ENCODE data around the gene M1AP.

The M1AP gene

DNA sequence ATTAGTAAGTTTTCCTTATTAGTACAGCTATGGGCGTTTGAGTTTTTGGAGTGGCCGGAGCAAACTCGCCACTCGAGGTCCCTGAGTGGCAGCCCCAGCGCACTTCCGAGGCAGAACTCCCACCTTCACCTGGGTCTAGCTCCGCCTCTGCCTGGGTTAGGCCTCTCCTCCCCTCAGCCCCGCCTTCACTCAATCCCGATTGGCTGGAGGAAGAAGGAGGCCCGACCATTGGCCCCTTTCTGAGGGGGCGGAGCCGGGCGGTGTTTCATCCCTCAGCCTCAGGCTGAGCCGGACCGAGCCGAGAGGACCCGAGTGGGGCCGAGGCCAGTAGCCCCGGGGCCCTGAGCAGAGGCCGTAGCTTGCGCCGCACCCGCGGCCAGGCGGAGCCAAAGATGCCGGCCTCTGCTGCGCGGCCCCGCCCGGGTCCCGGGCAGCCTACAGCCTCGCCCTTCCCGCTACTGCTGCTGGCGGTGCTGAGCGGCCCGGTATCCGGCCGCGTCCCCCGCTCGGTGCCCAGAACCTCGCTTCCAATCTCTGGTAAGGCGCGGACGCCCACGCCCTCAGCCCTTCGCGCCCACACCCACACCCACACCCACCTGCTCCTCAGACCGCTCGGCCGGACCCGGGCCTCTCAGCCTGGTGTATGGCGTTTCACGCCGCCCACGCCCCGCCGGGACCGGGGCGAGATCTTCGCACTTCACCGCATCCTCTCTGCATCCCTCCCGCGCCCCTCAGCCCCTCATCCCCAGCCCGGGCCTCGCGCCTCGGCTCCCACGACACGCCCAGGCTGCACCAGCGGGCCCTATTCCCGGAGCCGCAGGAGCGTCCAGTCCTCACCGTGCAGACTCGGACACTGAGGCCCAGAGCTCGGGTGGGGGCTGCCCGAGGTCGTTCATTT lies 6.1 kb upstream of the M1AP start, which contains the start of gene SEMA4F:
Gene SEMA4F (plus strand): TSS at position 263 of the 898 bp plus-strand sequence. CDS start 130 bp downstream, at position 393.
- peak within 1 kb of the TSS; percentile 68 for H3K27ac ChIP-seq
- TF ChIP-seq, protein P1, sequence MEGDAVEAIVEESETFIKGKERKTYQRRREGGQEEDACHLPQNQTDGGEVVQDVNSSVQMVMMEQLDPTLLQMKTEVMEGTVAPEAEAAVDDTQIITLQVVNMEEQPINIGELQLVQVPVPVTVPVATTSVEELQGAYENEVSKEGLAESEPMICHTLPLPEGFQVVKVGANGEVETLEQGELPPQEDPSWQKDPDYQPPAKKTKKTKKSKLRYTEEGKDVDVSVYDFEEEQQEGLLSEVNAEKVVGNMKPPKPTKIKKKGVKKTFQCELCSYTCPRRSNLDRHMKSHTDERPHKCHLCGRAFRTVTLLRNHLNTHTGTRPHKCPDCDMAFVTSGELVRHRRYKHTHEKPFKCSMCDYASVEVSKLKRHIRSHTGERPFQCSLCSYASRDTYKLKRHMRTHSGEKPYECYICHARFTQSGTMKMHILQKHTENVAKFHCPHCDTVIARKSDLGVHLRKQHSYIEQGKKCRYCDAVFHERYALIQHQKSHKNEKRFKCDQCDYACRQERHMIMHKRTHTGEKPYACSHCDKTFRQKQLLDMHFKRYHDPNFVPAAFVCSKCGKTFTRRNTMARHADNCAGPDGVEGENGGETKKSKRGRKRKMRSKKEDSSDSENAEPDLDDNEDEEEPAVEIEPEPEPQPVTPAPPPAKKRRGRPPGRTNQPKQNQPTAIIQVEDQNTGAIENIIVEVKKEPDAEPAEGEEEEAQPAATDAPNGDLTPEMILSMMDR (conservative IDR thresholded peaks at IDR 0.05): no peak

DNA sequence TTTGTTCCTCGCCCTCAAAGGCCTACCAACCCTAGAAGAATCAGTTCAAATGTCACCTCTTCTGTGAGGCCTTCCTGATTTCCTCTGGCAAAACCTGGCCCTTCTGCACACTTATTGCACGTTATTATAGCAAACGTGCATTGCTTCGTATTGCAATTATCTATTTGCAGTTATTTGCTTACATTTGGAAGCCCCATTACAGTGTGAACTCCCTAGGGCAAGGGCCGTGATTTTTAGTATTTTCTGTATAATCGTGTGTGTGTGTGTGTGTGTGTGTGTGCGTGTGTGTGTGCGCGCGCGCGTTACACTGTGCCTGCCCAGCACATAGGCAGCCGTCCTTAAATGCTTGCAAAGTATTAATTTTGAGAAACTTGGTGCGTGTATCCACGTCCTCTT lies 5.5 kb upstream of the M1AP start:
- TF ChIP-seq, protein P1 (conservative IDR thresholded peaks at IDR 0.05): no peak
- peak overlapping the region; percentile 68 for H3K27ac ChIP-seq

DNA sequence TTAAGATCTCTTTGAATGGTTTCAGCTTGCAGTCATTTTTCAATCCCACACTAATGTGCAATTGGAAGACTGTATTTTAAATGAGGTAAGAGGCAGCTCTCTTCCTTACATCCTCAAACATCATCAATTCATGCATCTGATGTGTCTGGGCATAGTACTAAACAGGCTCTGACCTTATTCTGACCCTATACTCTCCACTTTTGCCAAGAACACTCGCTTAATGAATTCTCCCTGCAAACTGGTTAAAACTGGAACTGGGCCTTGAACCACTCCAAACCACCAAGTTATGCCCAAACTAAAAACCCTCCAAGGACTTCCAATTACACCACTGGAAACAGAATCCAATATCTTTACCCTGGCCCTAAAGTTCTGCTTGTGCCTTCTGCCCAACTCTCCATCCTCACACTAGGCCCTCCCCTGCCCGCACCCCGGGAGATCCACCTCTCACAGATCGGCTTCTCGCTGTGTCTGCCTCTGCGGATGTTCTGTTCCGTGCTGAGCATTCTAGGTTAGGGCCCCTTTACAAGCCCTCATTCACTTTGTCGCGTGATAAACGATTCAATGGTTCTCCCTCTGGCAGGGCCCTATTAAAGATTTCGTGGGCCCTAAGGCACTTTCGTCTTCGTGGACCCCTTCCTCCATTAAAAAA lies 1.2 kb downstream of the M1AP start:
- H3K27ac ChIP-seq: no peak overlapping the region
- TF ChIP-seq, protein P1 (conservative IDR thresholded peaks at IDR 0.05): no peak

DNA sequence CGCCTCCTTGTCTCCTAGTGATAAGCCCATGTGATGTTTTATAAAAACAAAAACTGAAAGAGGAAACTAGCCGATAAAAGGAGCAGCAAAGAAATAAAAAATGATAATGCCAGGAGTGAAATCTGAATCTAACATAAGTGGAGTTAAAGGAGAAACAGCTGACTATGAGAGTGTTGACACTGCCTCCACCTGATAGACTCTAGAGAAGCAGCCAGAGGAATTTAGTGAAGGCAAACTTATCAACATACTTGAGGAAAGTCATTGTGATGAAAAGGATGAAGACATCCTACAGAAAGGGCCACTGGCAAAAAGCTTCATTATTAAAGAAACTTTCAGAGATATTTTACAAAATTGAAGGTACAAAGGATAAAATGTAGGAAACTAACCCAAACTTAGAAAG lies 1.9 kb downstream of the M1AP start:
- TF ChIP-seq, protein P1 (conservative IDR thresholded peaks at IDR 0.05): no peak
- no peak overlapping the region for H3K27ac ChIP-seq

DNA sequence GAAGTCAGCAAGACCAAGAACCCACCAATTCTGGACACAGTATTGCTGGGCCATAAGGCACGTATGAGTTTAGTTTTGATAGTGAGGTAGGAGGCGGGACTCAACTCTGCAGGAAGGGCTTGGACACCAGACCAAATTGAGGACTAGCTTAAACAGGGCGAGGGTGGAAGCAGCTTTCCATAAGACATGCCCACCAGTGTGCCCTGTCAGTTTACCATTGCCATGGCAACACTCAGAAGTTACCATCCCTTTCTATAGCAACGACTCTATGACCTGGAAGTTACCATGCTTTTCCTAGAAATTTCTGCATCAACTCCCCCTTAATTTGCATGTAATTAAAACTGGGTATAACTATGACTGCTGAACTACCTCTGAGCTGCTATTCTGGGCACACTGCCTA lies 2.8 kb downstream of the M1AP start:
- TF ChIP-seq, protein P1 (conservative IDR thresholded peaks at IDR 0.05): no peak
- no peak overlapping the region for H3K27ac ChIP-seq

DNA sequence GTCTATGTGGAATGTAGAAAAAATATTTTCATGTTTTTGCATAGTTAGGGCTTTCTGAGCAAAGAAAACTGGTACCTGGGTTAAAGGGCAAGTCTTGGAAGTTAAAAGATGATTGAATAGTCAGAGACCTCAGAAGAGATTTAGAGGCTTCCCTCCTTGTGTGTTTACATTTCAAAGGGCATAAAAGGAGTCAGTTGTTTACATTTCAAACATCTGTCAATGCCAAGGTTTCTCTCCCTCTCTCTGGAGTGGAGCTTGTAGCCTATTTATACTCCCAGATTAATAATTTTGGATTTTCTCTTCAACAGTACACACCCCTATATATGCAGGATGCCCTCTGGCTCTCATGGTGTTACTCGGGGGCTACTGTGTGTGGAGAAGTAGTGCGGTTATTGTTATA lies 8.6 kb downstream of the M1AP start:
- H3K27ac ChIP-seq: no peak overlapping the region
- TF ChIP-seq, protein P1 (conservative IDR thresholded peaks at IDR 0.05): no peak

DNA sequence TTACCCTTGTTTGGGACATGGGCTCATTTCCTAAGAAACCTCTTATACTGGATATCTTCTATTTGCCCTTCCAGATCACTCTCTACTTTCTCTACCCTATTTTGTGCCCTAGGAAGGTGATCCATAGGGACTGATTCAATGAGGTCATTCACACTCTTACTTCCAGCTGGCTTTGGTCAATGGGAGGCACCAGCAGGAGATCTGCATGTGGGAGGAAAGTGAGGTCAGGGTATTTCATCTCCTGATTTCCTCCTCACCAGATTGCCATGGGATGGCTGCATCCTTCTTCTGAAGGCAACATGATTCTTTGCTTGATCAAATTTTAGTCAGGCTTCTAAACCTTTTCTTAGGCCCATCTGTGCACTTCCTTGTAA lies 15.2 kb downstream of the M1AP start:
- H3K27ac ChIP-seq: no peak overlapping the region
- TF ChIP-seq, protein P1 (conservative IDR thresholded peaks at IDR 0.05): no peak
